B cell (primary cell): ENCODE results near the gene KCNMB2.

Experiments used
- CTCF ChIP-seq: fragments of 200-600 bp; IDR thresholded peaks from one replicate; pipeline ENCODE4 v1.8.0; 2022; ENCODE audit warnings: antibody characterized with exemption, mild to moderate bottlenecking
- EZH2 ChIP-seq: IDR thresholded peaks from 2 replicates; pipeline ENCODE4 v1.6.1; 2012; ENCODE audit warnings: borderline replicate concordance, low read depth, mild to moderate bottlenecking, moderate library complexity, low read length; ENCODE audit not compliant: insufficient read depth, poor library complexity, severe bottlenecking

GRCh38 chr3:178778589-178778988 is 242.4 kb downstream of the KCNMB2 start:
- no peak for TF ChIP-seq CTCF
- no peak for TF ChIP-seq EZH2
